ENCODE measurements around the gene MPPED1. TPM values are rescaled to one million over a fixed set of nuclear protein-coding genes. Genes with fewer than 3 reads are reported as not detected.

MPPED1 gene
- total and polyA plus RNA-seq, 2 experiments from 2014 or later = 0.30 to 0.97 TPM

GRCh38 chr22:43504666-43505261, 93.0 kb downstream of the MPPED1 start:
- no peaks in the 10 kb centered on the region for H3K9me3 ChIP-seq (ENCODE audit: low read depth)
- H3K36me3 ChIP-seq (replicated peaks; ENCODE audit: insufficient read depth, low read depth) = no peaks in the 10 kb centered on the region
- H3K9me2 ChIP-seq (replicated peaks; ENCODE audit: insufficient read depth) = no peaks in the 10 kb centered on the region
- H3K27me3 ChIP-seq = no peaks in the 10 kb centered on the region
- no peak overlapping the region for H2AFZ ChIP-seq
- no peaks in the 10 kb centered on the region for H3K79me2 ChIP-seq
- TF ChIP-seq CTCF (IDR thresholded peaks at IDR 0.05; ENCODE audit: poor library complexity) (no peak), EZH2phosphoT487 (IDR thresholded peaks at IDR 0.05; ENCODE audit: low read depth, severe bottlenecking, unreplicated experiment) (no peak), EZH2 (IDR thresholded peaks at IDR 0.05; ENCODE audit: borderline replicate concordance) (no peak)
- no peaks in the 10 kb centered on the region for H4K20me1 ChIP-seq (ENCODE audit: insufficient read depth, poor library complexity, severe bottlenecking)
- WGBS (ENCODE audit: low lambda C conversion rate, missing lambda C conversion rate) = 91% methylated on average over 7 of the region's 7 CpGs
- no peak for DNase-seq (ENCODE audit: low spot score)
- H3K4me1 ChIP-seq (ENCODE audit: insufficient read depth) = no peaks in the 10 kb centered on the region
- no peak overlapping the region for H3K27ac ChIP-seq
- no peak overlapping the region for H3K4me2 ChIP-seq
- no peak overlapping the region for H3K4me3 ChIP-seq

- H3K27me3 ChIP-seq = no peaks in the 10 kb centered on the region
- H3K9me2 ChIP-seq (replicated peaks; ENCODE audit: insufficient read depth) = no peaks in the 10 kb centered on the region
- no peak overlapping the region for H3K4me3 ChIP-seq
- H3K4me2 ChIP-seq = no peak overlapping the region
- no peaks in the 10 kb centered on the region for H3K79me2 ChIP-seq
- no peaks in the 10 kb centered on the region for H3K36me3 ChIP-seq (replicated peaks; ENCODE audit: insufficient read depth, low read depth)
- no peak overlapping the region for H3K27ac ChIP-seq
- DNase-seq (ENCODE audit: low spot score) = no peak
- H3K4me1 ChIP-seq (ENCODE audit: insufficient read depth) = no peaks in the 10 kb centered on the region
- TF ChIP-seq EZH2 (IDR thresholded peaks at IDR 0.05; ENCODE audit: borderline replicate concordance) = no peak
- no peak for TF ChIP-seq CTCF (IDR thresholded peaks at IDR 0.05; ENCODE audit: poor library complexity)
- TF ChIP-seq EZH2phosphoT487 (IDR thresholded peaks at IDR 0.05; ENCODE audit: low read depth, severe bottlenecking, unreplicated experiment) = no peak
- H3K9me3 ChIP-seq (ENCODE audit: low read depth) = no peaks in the 10 kb centered on the region
- no peak overlapping the region for H2AFZ ChIP-seq
- no peaks in the 10 kb centered on the region for H4K20me1 ChIP-seq (ENCODE audit: insufficient read depth, poor library complexity, severe bottlenecking)
- WGBS (ENCODE audit: low lambda C conversion rate, missing lambda C conversion rate) = 90% methylated on average over 12 of the region's 14 CpGs
Measured at GRCh38 chr22:43505423-43505822, 93.6 kb downstream of the MPPED1 start.

- H3K36me3 ChIP-seq (replicated peaks; ENCODE audit: insufficient read depth, low read depth) = no peaks in the 10 kb centered on the region
- no peak overlapping the region for H3K4me2 ChIP-seq
- TF ChIP-seq EZH2phosphoT487 (IDR thresholded peaks at IDR 0.05; ENCODE audit: low read depth, severe bottlenecking, unreplicated experiment) (no peak), EZH2 (IDR thresholded peaks at IDR 0.05; ENCODE audit: borderline replicate concordance) (no peak), CTCF (IDR thresholded peaks at IDR 0.05; ENCODE audit: poor library complexity) (no peak)
- H3K4me1 ChIP-seq (ENCODE audit: insufficient read depth) = no peaks in the 10 kb centered on the region
- no peaks in the 10 kb centered on the region for H3K79me2 ChIP-seq
- H3K4me3 ChIP-seq = no peak overlapping the region
- H3K27ac ChIP-seq = no peak overlapping the region
- no peak for DNase-seq (ENCODE audit: low spot score)
- no peaks in the 10 kb centered on the region for H3K9me3 ChIP-seq (ENCODE audit: low read depth)
- H3K9me2 ChIP-seq (replicated peaks; ENCODE audit: insufficient read depth) = no peaks in the 10 kb centered on the region
- no peak overlapping the region for H2AFZ ChIP-seq
- no peaks in the 10 kb centered on the region for H3K27me3 ChIP-seq
- 82% methylated on average over 5 of the region's 8 CpGs for WGBS (ENCODE audit: low lambda C conversion rate, missing lambda C conversion rate)
- no peaks in the 10 kb centered on the region for H4K20me1 ChIP-seq (ENCODE audit: insufficient read depth, poor library complexity, severe bottlenecking)
Measured at GRCh38 chr22:43505896-43506295, 94.1 kb downstream of the MPPED1 start.

Data from hepatocyte (in vitro differentiated cells).